GM18498 (cell line): ENCODE measurements around the gene TMEM250.

Experiments used
- ATAC-seq: cut with Tn5 transposase; IDR thresholded peaks from one replicate; pipeline ENCODE4 v1.9.1; 2021; ENCODE audit warnings: mild to moderate bottlenecking, moderate library complexity; ENCODE audit not compliant: unreplicated experiment

The TMEM250 gene

GRCh38 chr9:136096505-136097001 is 22.1 kb downstream of the TMEM250 start:
- ATAC-seq: no peak

GRCh38 chr9:136095070-136096058 is 23.3 kb downstream of the TMEM250 start, which contains the start of gene NACC2:
TSS of gene NACC2 (minus strand) at chr9:136095289. CDS start at chr9:136050521, 44,768 bp downstream.
- ATAC-seq: no peak

GRCh38 chr9:136093995-136094881 is 24.4 kb downstream of the TMEM250 start:
- ATAC-seq: no peak

GRCh38 chr9:136093346-136093986 is 25.2 kb downstream of the TMEM250 start:
- ATAC-seq: no peak

GRCh38 chr9:136092741-136093140 is 25.9 kb downstream of the TMEM250 start:
- ATAC-seq: no peak

GRCh38 chr9:136092353-136092650 is 26.4 kb downstream of the TMEM250 start:
- ATAC-seq: no peak

GRCh38 chr9:136091582-136092352 is 26.9 kb downstream of the TMEM250 start:
- ATAC-seq: no peak

GRCh38 chr9:136090768-136091581 is 27.7 kb downstream of the TMEM250 start:
- ATAC-seq: no peak

GRCh38 chr9:136090056-136090735 is 28.5 kb downstream of the TMEM250 start:
- ATAC-seq: no peak

- ATAC-seq: no peak
Measured at GRCh38 chr9:136089697-136090045, 29.0 kb downstream of the TMEM250 start.

GRCh38 chr9:136088939-136089696 is 29.6 kb downstream of the TMEM250 start:
- ATAC-seq: no peak

- ATAC-seq: no peak
Measured at GRCh38 chr9:136088481-136088938, 30.2 kb downstream of the TMEM250 start.

- no peak for ATAC-seq
Measured at GRCh38 chr9:136087741-136088480, 30.8 kb downstream of the TMEM250 start.

GRCh38 chr9:136086951-136087740 is 31.5 kb downstream of the TMEM250 start:
- ATAC-seq: no peak

GRCh38 chr9:136086213-136086881 is 32.3 kb downstream of the TMEM250 start:
- ATAC-seq: no peak

- no peak for ATAC-seq
Measured at GRCh38 chr9:136085815-136086212, 32.9 kb downstream of the TMEM250 start.
